ENCODE measurements around the gene PM20D2. TPM values are rescaled to one million over a fixed set of nuclear protein-coding genes. Genes with fewer than 3 reads are reported as not detected.

The PM20D2 gene
- total RNA-seq, 1 experiment from 2014 or later = 26.8 TPM

- Histone ChIP-seq H3K4me3 (ENCODE audit: low read depth, low read length) (no peak overlapping the region), H3K9me3 (no peaks in the 10 kb centered on the region), H3K36me3 (ENCODE audit: control insufficient read depth, insufficient read depth, low read length) (no peaks in the 10 kb centered on the region), H3K27me3 (replicated peaks; ENCODE audit: control insufficient read depth, insufficient read depth, low read length) (no peaks in the 10 kb centered on the region), H3K4me1 (no peaks in the 10 kb centered on the region)
- H3K4me3 Mint-ChIP-seq (ENCODE audit: unreplicated experiment) = no peak overlapping the region
- peaks cover 4% of the 10 kb centered on the region for H3K27me3 Mint-ChIP-seq (ENCODE audit: insufficient read depth, unreplicated experiment)
- intact Hi-C loops (cut with micrococcal nuclease; ENCODE audit: unreplicated experiment) = no loop called here
- no peaks in the 10 kb centered on the region for H3K4me1 Mint-ChIP-seq (ENCODE audit: low read depth, unreplicated experiment)
- no peak overlapping the region for H3K27ac Mint-ChIP-seq (ENCODE audit: unreplicated experiment)
- H3K36me3 Mint-ChIP-seq (ENCODE audit: insufficient read depth, unreplicated experiment) = no peaks in the 10 kb centered on the region
- TF ChIP-seq CTCF (IDR thresholded peaks at IDR 0.05; ENCODE audit: insufficient read depth in 1 of 2, low read depth in 1 of 2, low read length in 1 of 2, severe bottlenecking in 1 of 2, unreplicated experiment in 1 of 2) = no peak
- BruUV-seq (replicated peaks) = no TSS peak
- ChIA-PET CTCF (no interaction called here), POLR2A (no interaction called here)
- DNase-seq = no peak
- no peaks in the 10 kb centered on the region for H3K9me3 Mint-ChIP-seq (ENCODE audit: unreplicated experiment)
Observed at GRCh38 chr6:89200706-89201215, 54.9 kb downstream of the PM20D2 start.

GRCh38 chr6:89204096-89204495 is 58.2 kb downstream of the PM20D2 start:
- Mint-ChIP-seq H3K4me1 (ENCODE audit: low read depth, unreplicated experiment) (no peaks in the 10 kb centered on the region), H3K27me3 (ENCODE audit: insufficient read depth, unreplicated experiment) (peaks cover 4% of the 10 kb centered on the region), H3K9me3 (ENCODE audit: unreplicated experiment) (no peaks in the 10 kb centered on the region), H3K36me3 (ENCODE audit: insufficient read depth, unreplicated experiment) (no peaks in the 10 kb centered on the region), H3K4me3 (ENCODE audit: unreplicated experiment) (no peak overlapping the region), H3K27ac (ENCODE audit: unreplicated experiment) (no peak overlapping the region)
- ChIA-PET CTCF (no interaction called here), POLR2A (no interaction called here)
- intact Hi-C loops (cut with micrococcal nuclease; ENCODE audit: unreplicated experiment) = no loop called here
- no peak overlapping the region for H3K4me3 ChIP-seq (ENCODE audit: low read depth, low read length)
- no peaks in the 10 kb centered on the region for H3K36me3 ChIP-seq (ENCODE audit: control insufficient read depth, insufficient read depth, low read length)
- no TSS peak for BruUV-seq (replicated peaks)
- TF ChIP-seq CTCF (IDR thresholded peaks at IDR 0.05; ENCODE audit: insufficient read depth in 1 of 2, low read depth in 1 of 2, low read length in 1 of 2, severe bottlenecking in 1 of 2, unreplicated experiment in 1 of 2) = no peak
- H3K4me1 ChIP-seq = no peaks in the 10 kb centered on the region
- H3K9me3 ChIP-seq = no peaks in the 10 kb centered on the region
- DNase-seq = no peak
- no peaks in the 10 kb centered on the region for H3K27me3 ChIP-seq (replicated peaks; ENCODE audit: control insufficient read depth, insufficient read depth, low read length)

- BruUV-seq (replicated peaks) = no TSS peak
Observed at GRCh38 chr6:89205819-89206218, 60.0 kb downstream of the PM20D2 start.

More at GRCh38 chr6:89205819-89206218, 60.0 kb downstream of the PM20D2 start:
- H3K9me3 Mint-ChIP-seq (ENCODE audit: unreplicated experiment) = no peaks in the 10 kb centered on the region
- intact Hi-C loops (cut with micrococcal nuclease; ENCODE audit: unreplicated experiment) = no loop called here
- CTCF ChIA-PET = no interaction called here
- POLR2A ChIA-PET = no interaction called here
- H3K4me1 Mint-ChIP-seq (ENCODE audit: low read depth, unreplicated experiment) = no peaks in the 10 kb centered on the region
- no peak overlapping the region for H3K4me3 ChIP-seq (ENCODE audit: low read depth, low read length)
- no peak for TF ChIP-seq CTCF (IDR thresholded peaks at IDR 0.05; ENCODE audit: insufficient read depth in 1 of 2, low read depth in 1 of 2, low read length in 1 of 2, severe bottlenecking in 1 of 2, unreplicated experiment in 1 of 2)
- H3K27ac Mint-ChIP-seq (ENCODE audit: unreplicated experiment) = no peak overlapping the region
- no peak for DNase-seq
- H3K4me3 Mint-ChIP-seq (ENCODE audit: unreplicated experiment) = no peak overlapping the region
- no peaks in the 10 kb centered on the region for H3K4me1 ChIP-seq
- H3K36me3 Mint-ChIP-seq (ENCODE audit: insufficient read depth, unreplicated experiment) = no peaks in the 10 kb centered on the region
- H3K27me3 Mint-ChIP-seq (ENCODE audit: insufficient read depth, unreplicated experiment) = no peaks in the 10 kb centered on the region
- H3K36me3 ChIP-seq (ENCODE audit: control insufficient read depth, insufficient read depth, low read length) = no peaks in the 10 kb centered on the region
- H3K9me3 ChIP-seq = no peaks in the 10 kb centered on the region
- H3K27me3 ChIP-seq (replicated peaks; ENCODE audit: control insufficient read depth, insufficient read depth, low read length) = no peaks in the 10 kb centered on the region
